GM19397 (cell line): ENCODE measurements around the gene PSMB10.

Experiments used
- ATAC-seq: cut with Tn5 transposase; IDR thresholded peaks from one replicate; pipeline ENCODE4 v1.9.1; 2021; ENCODE audit warnings: mild to moderate bottlenecking, moderate library complexity; ENCODE audit not compliant: unreplicated experiment

Gene PSMB10

DNA sequence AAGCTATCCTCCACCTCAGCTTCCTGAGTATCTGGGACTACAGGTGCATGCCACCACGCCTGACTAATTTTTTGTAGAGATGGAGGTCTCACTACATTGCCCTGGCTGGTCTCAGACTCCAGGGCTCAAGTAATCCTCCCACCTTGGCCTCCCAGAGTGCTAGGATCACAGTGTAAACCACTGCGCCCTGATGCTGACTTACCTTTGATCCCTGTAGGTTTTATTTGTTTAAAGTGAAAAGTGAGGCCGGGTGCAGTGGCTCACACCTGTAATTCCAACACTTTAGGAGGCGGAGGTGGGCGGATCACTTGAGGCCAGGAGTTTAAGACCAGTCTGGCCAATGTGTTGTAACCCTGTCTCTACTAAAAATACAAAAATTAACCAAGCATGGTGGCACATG, 34.9 kb downstream of the PSMB10 start:
- ATAC-seq: no peak

DNA sequence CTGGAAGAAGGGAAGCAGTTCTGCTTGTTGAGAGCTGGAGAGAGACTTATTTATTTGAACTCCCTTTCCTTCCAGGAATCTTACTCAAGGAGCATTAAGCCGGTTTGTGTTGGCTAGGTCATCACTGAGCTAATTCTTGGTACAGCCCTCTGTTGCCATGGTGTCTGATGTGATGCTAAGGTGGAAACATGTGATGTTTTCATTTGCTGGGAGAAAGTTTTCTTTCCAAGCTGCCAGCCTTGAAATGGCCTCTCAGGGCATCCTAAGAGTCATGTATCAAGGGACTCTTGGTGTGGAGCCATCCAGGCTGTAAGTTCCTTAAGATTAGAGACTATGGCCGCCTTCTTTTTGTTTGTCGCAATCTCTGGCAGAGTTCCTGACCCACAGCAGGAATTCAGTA, 39.4 kb downstream of the PSMB10 start:
- no peak for ATAC-seq

DNA sequence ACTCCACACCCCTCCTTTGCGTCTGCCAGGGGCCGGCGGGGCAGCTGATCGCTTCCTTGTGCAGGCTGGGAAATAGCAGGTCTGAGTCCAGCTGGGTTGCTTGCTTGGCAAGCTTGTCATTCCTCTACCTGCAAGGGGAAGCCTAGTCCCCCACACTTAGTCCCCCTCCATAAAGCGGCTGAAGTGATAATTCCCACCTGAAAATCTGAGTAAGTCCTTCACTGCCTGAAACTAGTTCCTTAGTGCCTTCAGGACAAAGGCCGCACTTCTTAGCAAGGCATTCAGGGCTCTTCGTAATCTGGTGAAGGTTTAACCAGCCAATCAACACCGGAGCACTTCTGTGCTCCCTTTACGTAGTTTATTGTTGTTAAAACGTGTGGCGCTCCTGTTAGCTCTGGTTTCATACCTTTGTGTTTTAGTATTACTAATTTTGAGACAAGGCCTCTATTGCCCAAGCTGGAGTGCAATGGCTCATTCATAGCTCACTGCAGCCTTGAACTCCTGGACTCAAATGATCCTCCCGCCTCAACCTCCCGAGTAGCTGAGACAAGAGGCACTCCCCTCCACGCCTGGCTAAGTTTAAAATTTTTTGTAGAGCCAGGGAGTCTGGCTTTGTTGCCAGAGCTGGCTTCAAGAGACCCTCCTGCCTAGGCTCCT, 42.8 kb downstream of the PSMB10 start:
- no peak for ATAC-seq

- peak; percentile 86 for ATAC-seq
These were observed 43.5 kb downstream of the PSMB10 start, which contains the start of gene PSKH1 for GRCh38 chr16:67892899-67893742. Gene PSKH1 (plus strand): TSS chr16:67893254. CDS start chr16:67908750, 15,496 bp downstream.

DNA sequence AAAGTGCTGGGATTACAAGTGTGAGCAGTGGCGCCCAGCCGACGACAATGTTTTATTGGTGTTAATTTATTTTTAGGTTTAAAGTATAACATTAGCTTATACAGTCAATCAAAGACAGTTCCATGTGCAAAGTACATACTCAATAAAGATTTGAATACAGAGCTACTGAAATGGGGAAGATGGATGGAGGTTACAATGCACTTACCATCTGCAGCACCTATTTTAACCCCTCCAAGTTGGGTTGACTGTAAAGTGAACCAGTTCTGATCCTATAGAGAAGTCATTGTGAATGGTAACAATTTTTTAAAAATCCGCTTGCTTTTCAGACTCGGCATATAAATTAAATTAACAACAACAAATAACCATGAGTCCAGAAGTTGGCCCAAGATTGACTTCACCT, 44.3 kb downstream of the PSMB10 start:
- no peak for ATAC-seq

DNA sequence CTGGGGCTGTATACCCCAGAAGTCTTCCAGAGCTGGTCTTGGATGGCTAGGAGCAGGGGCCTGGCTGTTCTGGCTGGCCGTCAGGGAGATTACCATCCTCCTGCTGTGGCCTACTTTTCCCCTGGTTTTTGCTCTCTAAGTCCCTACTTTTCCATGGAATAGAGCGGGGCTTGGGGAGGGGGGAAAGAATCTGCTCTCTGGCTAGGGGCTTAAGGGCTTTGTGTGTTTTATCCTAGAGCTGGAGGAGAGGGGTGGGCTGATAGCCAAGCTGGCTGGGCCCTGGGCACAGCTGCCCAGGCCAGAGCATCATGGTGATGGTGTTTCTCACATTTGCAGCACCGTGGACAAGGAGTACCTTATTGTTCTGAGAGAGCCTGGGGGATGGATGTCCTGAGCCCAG, 48.3 kb downstream of the PSMB10 start:
- no peak for ATAC-seq

- ATAC-seq: no peak
These were observed 50.3 kb downstream of the PSMB10 start for GRCh38 chr16:67886387-67886786.

DNA sequence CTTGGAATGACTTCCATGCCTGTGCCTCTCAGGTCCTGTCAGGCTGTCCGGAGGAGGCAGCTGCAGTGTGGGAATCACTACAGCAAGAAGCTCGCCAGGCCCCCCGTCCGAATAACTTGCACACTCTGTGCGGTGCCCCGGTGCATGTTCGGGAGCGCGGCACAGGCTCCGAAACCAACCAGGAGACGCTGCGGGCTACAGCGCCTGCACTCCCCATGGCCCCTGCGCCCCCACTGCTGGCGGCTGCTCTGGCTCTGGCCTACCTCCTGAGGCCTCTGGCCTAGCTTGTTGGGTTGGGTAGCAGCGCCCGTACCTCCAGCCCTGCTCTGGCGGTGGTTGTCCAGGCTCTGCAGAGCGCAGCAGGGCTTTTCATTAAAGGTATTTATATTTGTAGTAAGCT, 50.7 kb downstream of the PSMB10 start:
- ATAC-seq: no peak

- ATAC-seq: no peak
These were observed 51.1 kb downstream of the PSMB10 start for GRCh38 chr16:67885545-67885944.

DNA sequence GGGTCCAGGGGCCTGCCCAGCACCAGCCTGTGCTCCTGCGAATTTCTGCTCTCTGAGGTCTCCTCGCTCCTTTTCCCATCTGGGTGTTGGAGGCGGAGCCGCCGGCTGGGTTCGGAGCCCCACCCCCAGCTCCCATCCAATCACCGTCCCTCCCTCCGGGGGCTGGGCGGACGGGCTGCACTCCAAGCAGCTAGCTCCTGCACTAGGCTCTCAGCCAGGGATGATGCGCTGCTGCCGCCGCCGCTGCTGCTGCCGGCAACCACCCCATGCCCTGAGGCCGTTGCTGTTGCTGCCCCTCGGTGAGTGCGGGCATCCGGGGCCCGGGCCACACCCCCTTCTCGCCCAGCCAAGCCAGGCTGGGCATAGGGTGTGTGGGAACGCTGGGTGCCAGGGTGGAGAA, 52.0 kb downstream of the PSMB10 start, which contains the start of gene NRN1L:
Gene NRN1L, plus strand, starts transcription at position 202 of the 400 bp plus-strand sequence. Its CDS starts 19 bp downstream, at position 221.
- ATAC-seq: no peak
